HUES48 (cell line): ENCODE results near the gene RCBTB2.

Experiments
- H3K27ac ChIP-seq: one replicate; pipeline ENCODE4 v1.7.0; 2013; ENCODE audit warnings: low read depth, low read length, inconsistent platforms
- H3K27me3 ChIP-seq: 2 replicates; pipeline ENCODE4 v1.6.1; 2013; ENCODE audit warnings: mild to moderate bottlenecking, low read length; ENCODE audit not compliant: control insufficient read depth, insufficient read depth
- H3K36me3 ChIP-seq: 2 replicates; pipeline ENCODE4 v1.6.1; 2013; ENCODE audit warnings: low read length; ENCODE audit not compliant: control insufficient read depth, insufficient read depth
- H3K4me1 ChIP-seq: 2 replicates; pipeline ENCODE4 v1.6.1; 2013; ENCODE audit warnings: mild to moderate bottlenecking, low read length; ENCODE audit not compliant: control insufficient read depth, insufficient read depth
- H3K4me3 ChIP-seq: 2 replicates; pipeline ENCODE4 v1.5.1; 2013; ENCODE audit warnings: mild to moderate bottlenecking, low read depth, low read length
- H3K9ac ChIP-seq: 2 replicates; pipeline ENCODE4 v1.6.1; 2013; ENCODE audit warnings: mild to moderate bottlenecking, low read depth, low read length, moderate library complexity
- H3K9me3 ChIP-seq: 2 replicates; pipeline ENCODE4 v1.6.1; 2013; ENCODE audit warnings: low read length; ENCODE audit not compliant: control insufficient read depth, insufficient read depth

RCBTB2 gene

GRCh38 chr13:48492096-48492440 is 40.8 kb downstream of the RCBTB2 start:
- no peak overlapping the region for H3K9ac ChIP-seq
- peaks cover 3% of the 10 kb centered on the region; the same call in 1 of the 2 replicates for H3K4me1 ChIP-seq
- no peak overlapping the region for H3K4me3 ChIP-seq
- H3K36me3 ChIP-seq: peaks cover 10% of the 10 kb centered on the region; the same call in 1 of the 2 replicates
- H3K9me3 ChIP-seq: no peaks in the 10 kb centered on the region
- H3K27ac ChIP-seq: no peak overlapping the region
- no peaks in the 10 kb centered on the region for H3K27me3 ChIP-seq

GRCh38 chr13:48491423-48492095 is 41.3 kb downstream of the RCBTB2 start:
- Histone ChIP-seq H3K27ac (no peak overlapping the region), H3K4me1 (no peaks in the 10 kb centered on the region)

GRCh38 chr13:48490241-48490640 is 42.6 kb downstream of the RCBTB2 start:
- H3K9ac ChIP-seq: no peak overlapping the region

More at GRCh38 chr13:48491423-48492095, 41.3 kb downstream of the RCBTB2 start:
- Histone ChIP-seq H3K9ac (no peak overlapping the region), H3K9me3 (no peaks in the 10 kb centered on the region), H3K36me3 (peaks cover 10% of the 10 kb centered on the region; the same call in 1 of the 2 replicates), H3K27me3 (no peaks in the 10 kb centered on the region), H3K4me3 (no peak overlapping the region)

GRCh38 chr13:48489666-48490065 is 43.2 kb downstream of the RCBTB2 start:
- Histone ChIP-seq H3K36me3 (peaks cover 10% of the 10 kb centered on the region; the same call in 1 of the 2 replicates), H3K4me1 (no peaks in the 10 kb centered on the region), H3K27ac (no peak overlapping the region), H3K4me3 (no peak overlapping the region), H3K9ac (no peak overlapping the region), H3K9me3 (no peaks in the 10 kb centered on the region), H3K27me3 (no peaks in the 10 kb centered on the region)

More at GRCh38 chr13:48490241-48490640, 42.6 kb downstream of the RCBTB2 start:
- Histone ChIP-seq H3K27me3 (no peaks in the 10 kb centered on the region), H3K36me3 (peaks cover 10% of the 10 kb centered on the region; the same call in 1 of the 2 replicates), H3K9me3 (no peaks in the 10 kb centered on the region), H3K4me3 (no peak overlapping the region), H3K4me1 (no peaks in the 10 kb centered on the region), H3K27ac (no peak overlapping the region)

- no peaks in the 10 kb centered on the region for H3K27me3 ChIP-seq
- H3K4me3 ChIP-seq: no peak overlapping the region
- peaks cover 10% of the 10 kb centered on the region; the same call in 1 of the 2 replicates for H3K36me3 ChIP-seq
- no peak overlapping the region for H3K9ac ChIP-seq
- H3K9me3 ChIP-seq: no peaks in the 10 kb centered on the region
- H3K4me1 ChIP-seq: no peaks in the 10 kb centered on the region
- H3K27ac ChIP-seq: no peak overlapping the region
Observed at GRCh38 chr13:48488995-48489394, 43.9 kb downstream of the RCBTB2 start.

GRCh38 chr13:48487968-48488367 is 44.9 kb downstream of the RCBTB2 start:
- Histone ChIP-seq H3K36me3 (peaks cover 10% of the 10 kb centered on the region; the same call in 1 of the 2 replicates), H3K27ac (no peak overlapping the region), H3K4me1 (no peaks in the 10 kb centered on the region)

GRCh38 chr13:48486836-48487235 is 46.0 kb downstream of the RCBTB2 start:
- Histone ChIP-seq H3K27me3 (no peaks in the 10 kb centered on the region), H3K4me1 (no peaks in the 10 kb centered on the region), H3K36me3 (peaks cover 10% of the 10 kb centered on the region; the same call in 1 of the 2 replicates), H3K4me3 (no peak overlapping the region), H3K9me3 (no peaks in the 10 kb centered on the region), H3K9ac (no peak overlapping the region), H3K27ac (no peak overlapping the region)

More at GRCh38 chr13:48487968-48488367, 44.9 kb downstream of the RCBTB2 start:
- Histone ChIP-seq H3K9me3 (no peaks in the 10 kb centered on the region), H3K27me3 (no peaks in the 10 kb centered on the region), H3K4me3 (no peak overlapping the region), H3K9ac (no peak overlapping the region)

- Histone ChIP-seq H3K36me3 (peaks cover 10% of the 10 kb centered on the region; the same call in 1 of the 2 replicates), H3K4me3 (no peak overlapping the region), H3K27ac (no peak overlapping the region), H3K27me3 (no peaks in the 10 kb centered on the region), H3K9me3 (no peaks in the 10 kb centered on the region), H3K4me1 (no peaks in the 10 kb centered on the region), H3K9ac (no peak overlapping the region)
Observed at GRCh38 chr13:48486362-48486761, 46.5 kb downstream of the RCBTB2 start.

- Histone ChIP-seq H3K9ac (no peak overlapping the region), H3K27me3 (no peaks in the 10 kb centered on the region)
Observed at GRCh38 chr13:48485432-48485831, 47.4 kb downstream of the RCBTB2 start.

GRCh38 chr13:48483575-48483974 is 49.3 kb downstream of the RCBTB2 start:
- H3K9me3 ChIP-seq: no peaks in the 10 kb centered on the region
- H3K9ac ChIP-seq: no peak overlapping the region
- H3K27ac ChIP-seq: no peak overlapping the region
- H3K27me3 ChIP-seq: no peaks in the 10 kb centered on the region
- no peaks in the 10 kb centered on the region for H3K4me1 ChIP-seq
- H3K4me3 ChIP-seq: no peak overlapping the region
- peaks cover 7% of the 10 kb centered on the region for H3K36me3 ChIP-seq

More at GRCh38 chr13:48485432-48485831, 47.4 kb downstream of the RCBTB2 start:
- H3K4me3 ChIP-seq: no peak overlapping the region
- no peak overlapping the region for H3K27ac ChIP-seq
- H3K4me1 ChIP-seq: no peaks in the 10 kb centered on the region
- H3K36me3 ChIP-seq: peaks cover 10% of the 10 kb centered on the region; the same call in 1 of the 2 replicates
- H3K9me3 ChIP-seq: no peaks in the 10 kb centered on the region

GRCh38 chr13:48478391-48478790 is 54.5 kb downstream of the RCBTB2 start:
- no peaks in the 10 kb centered on the region for H3K4me1 ChIP-seq
- H3K9me3 ChIP-seq: no peaks in the 10 kb centered on the region
- H3K36me3 ChIP-seq: peaks cover 11% of the 10 kb centered on the region
- no peak overlapping the region for H3K9ac ChIP-seq
- H3K27me3 ChIP-seq: no peaks in the 10 kb centered on the region
- H3K27ac ChIP-seq: no peak overlapping the region
- no peak overlapping the region for H3K4me3 ChIP-seq
